HEK293T (cell line): ENCODE data around the gene CPXM1.

Experiments
- FOXK2 ChIP-seq: fragments of 450-650 bp; IDR thresholded peaks from 2 replicates; pipeline ENCODE4 v1.6.1; 2016; ENCODE audit warnings: mild to moderate bottlenecking
- HDGF ChIP-seq: fragments of 450-650 bp; IDR thresholded peaks from 2 replicates; pipeline ENCODE4 v1.6.1; 2017; ENCODE audit warnings: antibody characterized with exemption, borderline replicate concordance

GRCh38 chr20:2834401-2835110 lies 34.1 kb upstream of the CPXM1 start:
- TF ChIP-seq FOXK2 (no peak), HDGF (no peak)
